Gastroesophageal sphincter (tissue), 3 donors: Measurements from ENCODE around the gene SYT1.

ENCODE experiments used
- CTCF ChIP-seq, 4 experiments: fragments of 200-600 bp in 2 of 4; fragments of 450-650 bp in 2 of 4; sonication (generic) in 1 of 4; IDR thresholded peaks; one replicate each; pipeline ENCODE4 v1.5.1; 2017 to 2019; ENCODE audit warnings: antibody characterized with exemption in 4 of 4, mild to moderate bottlenecking in 2 of 4, moderate library complexity in 2 of 4
- POLR2AphosphoS5 ChIP-seq: sonication (generic); formaldehyde crosslinking; IDR thresholded peaks from one replicate; pipeline ENCODE4 v1.6.1; 2017; ENCODE audit warnings: antibody characterized with exemption

GRCh38 chr12:79296133-79296532 lies 431.6 kb downstream of the SYT1 start:
- TF ChIP-seq CTCF (IDR thresholded peaks at IDR 0.05) (no peak), POLR2AphosphoS5 (no peak)
